ENCODE measurements around the gene PGA3. TPM values are rescaled to one million over a fixed set of nuclear protein-coding genes. Genes with fewer than 3 reads are reported as not detected.
"Not testable (repeated sequence)": the region's sequence is repeated elsewhere in the genome, so short reads cannot be mapped to it uniquely, and the experiment has no call there.

The PGA3 gene
- total RNA-seq, 6 experiments from 2014 or later: 0.21 to 0.37 (median 0.24) TPM; not detected in 1

- not testable (repeated sequence) for DNase-seq; H3K4me1 Mint-ChIP-seq (ENCODE audit: low read depth); H3K36me3 Mint-ChIP-seq (ENCODE audit: low read depth); H3K4me3 Mint-ChIP-seq; H3K9me3 Mint-ChIP-seq; H3K27me3 Mint-ChIP-seq (ENCODE audit: insufficient read depth); H3K27ac Mint-ChIP-seq
Measured at GRCh38 chr11:61210629-61211028, 7.3 kb downstream of the PGA3 start.

DNA sequence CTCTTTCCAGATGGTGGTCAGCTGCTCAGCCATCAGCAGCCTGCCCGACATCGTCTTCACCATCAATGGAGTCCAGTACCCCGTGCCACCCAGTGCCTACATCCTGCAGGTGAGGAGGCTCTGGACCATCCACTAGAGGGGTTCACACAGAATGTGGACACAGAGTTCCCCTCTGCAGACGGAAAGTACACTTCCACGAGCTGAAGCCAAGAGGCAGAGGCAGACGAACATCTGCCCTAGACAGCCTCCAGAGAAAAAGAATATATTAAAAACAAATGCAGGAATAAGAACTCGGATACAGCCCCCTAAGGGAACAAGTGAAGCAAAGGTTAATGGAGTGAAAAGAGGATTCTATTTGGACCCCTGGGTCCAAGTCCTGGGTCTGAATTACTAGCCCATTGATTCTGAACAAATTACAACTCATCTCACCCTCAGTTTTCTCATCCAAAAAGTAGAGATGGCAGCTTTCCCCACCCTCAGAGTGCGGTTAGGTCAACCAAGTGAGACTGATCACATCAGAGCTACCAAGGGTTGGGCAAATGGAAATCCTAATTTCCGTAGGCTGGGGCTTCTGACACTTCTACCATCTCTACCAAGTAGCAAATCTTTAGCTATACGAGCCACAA is 8.1 kb downstream of the PGA3 start:
- not testable (repeated sequence) for H3K27me3 Mint-ChIP-seq (ENCODE audit: insufficient read depth); H3K27ac Mint-ChIP-seq; DNase-seq; H3K9me3 Mint-ChIP-seq; H3K36me3 Mint-ChIP-seq (ENCODE audit: low read depth); H3K4me1 Mint-ChIP-seq (ENCODE audit: low read depth); H3K4me3 Mint-ChIP-seq

GRCh38 chr11:61212202-61212601 is 8.9 kb downstream of the PGA3 start:
- DNase-seq; H3K9me3 Mint-ChIP-seq; H3K27me3 Mint-ChIP-seq (ENCODE audit: insufficient read depth); H3K36me3 Mint-ChIP-seq (ENCODE audit: low read depth); H3K4me3 Mint-ChIP-seq; H3K4me1 Mint-ChIP-seq (ENCODE audit: low read depth); H3K27ac Mint-ChIP-seq: not testable (repeated sequence)

DNA sequence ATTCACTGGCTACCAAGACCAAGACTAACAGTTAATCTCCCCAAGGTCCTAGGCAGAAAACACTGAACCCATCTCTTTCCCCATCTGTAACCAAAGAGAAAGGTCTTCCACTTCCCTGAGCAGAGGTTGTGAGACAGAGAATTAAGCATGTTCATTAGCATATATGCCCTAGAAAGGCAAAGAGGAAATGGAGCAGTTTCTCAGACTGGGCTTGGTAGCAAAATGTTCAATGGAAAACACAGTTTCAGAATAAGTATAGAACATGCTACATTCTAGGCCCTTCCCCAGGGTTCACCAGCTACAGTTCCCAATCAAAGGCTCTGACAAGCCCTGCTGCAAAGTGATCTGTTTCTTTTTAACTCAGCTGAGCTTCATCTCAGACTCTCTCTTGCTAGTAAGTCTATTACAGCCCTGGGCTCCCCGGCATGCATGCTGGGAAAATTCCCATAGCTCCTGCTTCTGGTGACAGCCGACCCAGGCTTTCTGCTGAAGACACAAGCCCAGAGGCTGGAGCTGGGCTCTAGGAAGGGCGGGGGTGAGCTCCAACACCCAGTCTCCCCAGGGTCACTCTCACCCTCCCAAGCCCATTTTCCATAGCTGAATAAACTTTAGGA is 10.5 kb downstream of the PGA3 start:
- H3K27ac Mint-ChIP-seq; H3K36me3 Mint-ChIP-seq (ENCODE audit: low read depth); H3K27me3 Mint-ChIP-seq (ENCODE audit: insufficient read depth); H3K4me1 Mint-ChIP-seq (ENCODE audit: low read depth); DNase-seq; H3K9me3 Mint-ChIP-seq; H3K4me3 Mint-ChIP-seq: not testable (repeated sequence)

GRCh38 chr11:61218306-61218705 is 15.0 kb downstream of the PGA3 start:
- not testable (repeated sequence) for H3K9me3 Mint-ChIP-seq; DNase-seq; H3K36me3 Mint-ChIP-seq (ENCODE audit: low read depth); H3K27me3 Mint-ChIP-seq (ENCODE audit: insufficient read depth); H3K27ac Mint-ChIP-seq; H3K4me3 Mint-ChIP-seq; H3K4me1 Mint-ChIP-seq (ENCODE audit: low read depth)

DNA sequence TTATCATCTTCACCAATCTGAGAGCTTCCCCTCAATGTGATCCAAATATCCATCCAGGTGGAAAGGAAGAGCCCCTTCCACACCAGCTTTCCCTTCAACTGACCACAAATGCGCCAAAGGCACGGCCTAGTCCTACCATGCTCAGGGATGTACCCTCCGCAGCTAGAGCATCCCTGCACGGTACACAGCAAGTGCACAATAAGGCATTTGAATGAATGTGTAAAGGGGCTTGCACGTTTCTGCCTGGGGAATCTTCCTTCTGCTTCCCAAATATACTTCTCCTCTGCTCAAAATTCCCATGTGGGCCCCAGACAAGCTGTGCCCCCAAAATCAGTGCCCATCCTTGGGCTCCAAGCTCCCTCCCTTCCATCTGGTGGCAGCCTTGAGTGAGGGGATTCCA is 15.7 kb downstream of the PGA3 start:
- H3K9me3 Mint-ChIP-seq; H3K36me3 Mint-ChIP-seq (ENCODE audit: low read depth); H3K27ac Mint-ChIP-seq; H3K27me3 Mint-ChIP-seq (ENCODE audit: insufficient read depth); H3K4me1 Mint-ChIP-seq (ENCODE audit: low read depth); DNase-seq; H3K4me3 Mint-ChIP-seq: not testable (repeated sequence)

DNA sequence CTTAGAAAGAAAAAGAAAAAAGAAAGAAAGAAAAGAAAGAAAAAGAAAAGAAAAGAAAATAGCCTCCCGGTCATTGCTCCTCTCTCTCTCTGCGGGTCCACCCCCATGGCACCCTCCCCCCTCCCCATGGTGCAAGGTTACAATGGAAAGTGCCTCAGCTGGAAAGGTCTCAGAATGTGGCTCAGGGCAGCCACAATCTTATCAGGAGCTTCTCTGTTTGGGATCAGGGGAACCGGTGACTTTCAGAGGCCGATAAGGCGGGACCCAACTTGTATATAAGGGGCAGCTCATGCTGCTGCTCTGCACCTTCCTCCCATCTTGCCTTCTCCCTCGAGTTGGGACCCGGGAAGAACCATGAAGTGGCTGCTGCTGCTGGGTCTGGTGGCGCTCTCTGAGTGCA is 18.7 kb downstream of the PGA3 start, which contains the start of gene PGA4:
Gene PGA4 (plus strand): TSS at position 301 of the 400 bp plus-strand sequence. CDS start 54 bp downstream, at position 355.
- not testable (repeated sequence) for H3K27ac Mint-ChIP-seq; DNase-seq; H3K4me3 Mint-ChIP-seq; H3K9me3 Mint-ChIP-seq; H3K4me1 Mint-ChIP-seq (ENCODE audit: low read depth); H3K36me3 Mint-ChIP-seq (ENCODE audit: low read depth); H3K27me3 Mint-ChIP-seq (ENCODE audit: insufficient read depth)

GRCh38 chr11:61222692-61223091 is 19.4 kb downstream of the PGA3 start:
- DNase-seq; H3K4me1 Mint-ChIP-seq (ENCODE audit: low read depth); H3K27me3 Mint-ChIP-seq (ENCODE audit: insufficient read depth); H3K9me3 Mint-ChIP-seq; H3K4me3 Mint-ChIP-seq; H3K27ac Mint-ChIP-seq; H3K36me3 Mint-ChIP-seq (ENCODE audit: low read depth): not testable (repeated sequence)

DNA sequence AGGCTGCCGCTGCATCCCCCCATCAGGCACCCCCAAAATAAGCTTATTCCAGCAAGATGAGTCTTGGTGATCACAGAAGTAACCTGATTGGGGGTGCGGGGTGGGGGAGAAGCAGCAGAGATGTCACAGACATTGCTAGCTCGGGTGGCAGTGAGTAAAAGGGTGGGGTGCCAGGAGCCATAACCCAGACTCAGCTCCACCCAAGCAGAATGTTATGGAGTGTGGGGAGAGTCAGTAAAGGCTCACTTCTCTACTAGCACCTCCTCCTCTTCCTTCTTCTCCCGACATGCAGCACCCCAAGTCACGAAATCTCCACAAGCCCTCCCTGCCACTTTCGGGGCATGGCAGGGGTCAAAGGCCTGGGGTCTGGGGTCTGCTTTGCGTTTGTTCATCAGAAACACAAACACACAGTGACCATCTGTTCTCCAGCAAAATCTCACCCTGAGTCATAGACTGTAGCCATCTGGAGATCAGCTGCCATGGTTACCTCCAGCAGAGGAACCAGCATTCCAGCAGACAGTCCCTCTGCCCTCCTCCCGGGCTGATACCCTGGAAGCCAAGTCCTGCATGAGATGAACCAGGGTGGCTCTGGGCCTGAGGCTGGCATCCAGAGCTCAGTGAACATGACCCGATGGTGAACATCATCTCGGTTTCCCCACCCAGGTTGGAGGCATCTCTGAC is 23.3 kb downstream of the PGA3 start:
- not testable (repeated sequence) for H3K4me3 Mint-ChIP-seq; H3K36me3 Mint-ChIP-seq (ENCODE audit: low read depth); H3K27ac Mint-ChIP-seq; H3K9me3 Mint-ChIP-seq; H3K27me3 Mint-ChIP-seq (ENCODE audit: insufficient read depth); DNase-seq; H3K4me1 Mint-ChIP-seq (ENCODE audit: low read depth)

DNA sequence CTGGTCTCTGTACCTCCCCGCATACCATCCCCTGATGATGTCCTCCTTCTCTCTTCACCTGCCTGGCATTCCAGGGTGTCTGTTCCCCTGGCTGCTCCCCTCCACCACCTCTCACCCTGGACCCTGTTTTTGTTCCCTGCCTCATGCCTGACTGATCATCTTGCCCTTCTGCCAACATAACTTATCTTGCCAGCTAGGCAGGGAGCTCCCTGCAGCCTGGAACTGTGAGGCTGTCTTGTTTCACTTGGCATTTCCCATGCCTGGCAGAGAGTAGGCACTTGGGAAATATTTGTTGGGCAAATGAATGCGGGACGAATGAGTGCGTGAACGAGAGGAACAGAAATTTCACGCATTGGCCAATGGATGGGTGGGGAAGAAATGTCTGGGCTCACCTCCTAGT is 26.1 kb downstream of the PGA3 start:
- not testable (repeated sequence) for H3K9me3 Mint-ChIP-seq; H3K36me3 Mint-ChIP-seq (ENCODE audit: low read depth); H3K4me3 Mint-ChIP-seq; DNase-seq; H3K27ac Mint-ChIP-seq; H3K4me1 Mint-ChIP-seq (ENCODE audit: low read depth); H3K27me3 Mint-ChIP-seq (ENCODE audit: insufficient read depth)

DNA sequence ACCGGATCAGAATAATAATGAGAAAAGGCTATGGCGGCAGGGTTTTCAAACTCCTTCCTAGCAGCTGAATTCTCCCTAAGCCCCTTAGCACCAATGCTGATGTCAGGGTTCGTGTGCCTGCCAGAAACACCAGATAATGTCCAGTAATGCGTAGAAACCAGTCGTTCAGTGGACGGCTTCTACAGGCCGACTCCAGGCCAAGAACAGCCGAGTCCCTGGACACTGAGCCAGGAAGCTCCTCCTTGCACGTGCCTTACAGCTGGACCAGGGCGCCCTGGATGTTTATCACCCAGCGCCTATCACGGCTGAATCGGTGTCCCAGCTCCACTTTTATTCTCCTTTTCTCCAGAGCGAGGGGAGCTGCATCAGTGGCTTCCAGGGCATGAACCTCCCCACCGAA is 27.7 kb downstream of the PGA3 start:
- not testable (repeated sequence) for H3K9me3 Mint-ChIP-seq; DNase-seq; H3K4me1 Mint-ChIP-seq (ENCODE audit: low read depth); H3K36me3 Mint-ChIP-seq (ENCODE audit: low read depth); H3K27ac Mint-ChIP-seq; H3K27me3 Mint-ChIP-seq (ENCODE audit: insufficient read depth); H3K4me3 Mint-ChIP-seq

GRCh38 chr11:61231585-61231984 is 28.3 kb downstream of the PGA3 start:
- H3K27ac Mint-ChIP-seq; H3K27me3 Mint-ChIP-seq (ENCODE audit: insufficient read depth); DNase-seq; H3K9me3 Mint-ChIP-seq; H3K36me3 Mint-ChIP-seq (ENCODE audit: low read depth); H3K4me1 Mint-ChIP-seq (ENCODE audit: low read depth); H3K4me3 Mint-ChIP-seq: not testable (repeated sequence)

- H3K36me3 Mint-ChIP-seq (ENCODE audit: low read depth); H3K4me3 Mint-ChIP-seq; H3K27ac Mint-ChIP-seq; H3K9me3 Mint-ChIP-seq; H3K4me1 Mint-ChIP-seq (ENCODE audit: low read depth); DNase-seq; H3K27me3 Mint-ChIP-seq (ENCODE audit: insufficient read depth): not testable (repeated sequence)
Measured at GRCh38 chr11:61232548-61233145, 29.3 kb downstream of the PGA3 start.

GRCh38 chr11:61237130-61237529 is 33.8 kb downstream of the PGA3 start:
- DNase-seq; H3K9me3 Mint-ChIP-seq; H3K36me3 Mint-ChIP-seq (ENCODE audit: low read depth); H3K27ac Mint-ChIP-seq; H3K4me1 Mint-ChIP-seq (ENCODE audit: low read depth); H3K27me3 Mint-ChIP-seq (ENCODE audit: insufficient read depth); H3K4me3 Mint-ChIP-seq: not testable (repeated sequence)

Data from HFFc6 (cell line).